Glutamatergic neuron (in vitro differentiated cells): ENCODE measurements around the gene IZUMO3. TPM values are rescaled to one million over a fixed set of nuclear protein-coding genes. Genes with fewer than 3 reads are reported as not detected.

Experiments used
- DNase-seq: peaks from one replicate; pipeline ENCODE4 v3.0.0; 2022
- H3K27ac Mint-ChIP-seq: one replicate; pipeline ENCODE4 v1.8.0; 2020; ENCODE audit warnings: mild to moderate bottlenecking, mixed read lengths, inconsistent platforms; ENCODE audit not compliant: unreplicated experiment
- H3K27me3 Mint-ChIP-seq: one replicate; pipeline ENCODE4 v1.8.0; 2020; ENCODE audit warnings: mild to moderate bottlenecking, moderate library complexity, mixed read lengths, inconsistent platforms; ENCODE audit not compliant: unreplicated experiment
- H3K36me3 Mint-ChIP-seq: one replicate; pipeline ENCODE4 v1.8.0; 2020; ENCODE audit warnings: mild to moderate bottlenecking, mixed read lengths, inconsistent platforms; ENCODE audit not compliant: unreplicated experiment
- H3K4me1 Mint-ChIP-seq: one replicate; pipeline ENCODE4 v1.8.0; 2020; ENCODE audit warnings: mild to moderate bottlenecking, low read depth, mixed read lengths, inconsistent platforms; ENCODE audit not compliant: unreplicated experiment
- H3K4me3 Mint-ChIP-seq: one replicate; pipeline ENCODE4 v1.8.0; 2020; ENCODE audit warnings: mild to moderate bottlenecking, mixed read lengths, inconsistent platforms; ENCODE audit not compliant: unreplicated experiment
- H3K9me3 Mint-ChIP-seq: one replicate; pipeline ENCODE4 v1.8.0; 2020; ENCODE audit warnings: mild to moderate bottlenecking, moderate library complexity, mixed read lengths, inconsistent platforms; ENCODE audit not compliant: unreplicated experiment
- CTCF ChIP-seq: fragments of 200-600 bp; sonication (generic); IDR thresholded peaks from one replicate; pipeline ENCODE4 v1.5.0; 2021; ENCODE audit not compliant: partially characterized antibody, unreplicated experiment
- total RNA-seq: library from RNA; stranded (reverse); fragmentation: NEBNext Ultra II Directional; extraction: Animal tissue kit (Norgen Biotek cat#: 25700); gene quantifications from one replicate; pipeline ENCODE4 v1.2.1, GENCODE V29; 2021; ENCODE audit not compliant: unreplicated experiment

The IZUMO3 gene
- total RNA-seq, 1 donor from 2014 or later: not detected

GRCh38 chr9:24504521-24504920, 41.2 kb downstream of the IZUMO3 start:
- Mint-ChIP-seq H3K4me3 (no peak overlapping the region), H3K36me3 (peaks cover 8% of the 10 kb centered on the region), H3K9me3 (peaks cover 5% of the 10 kb centered on the region), H3K27ac (peak overlapping the region; percentile 95), H3K27me3 (peaks cover 4% of the 10 kb centered on the region), H3K4me1 (peaks cover 44% of the 10 kb centered on the region)
- DNase-seq: peak; percentile 52
- no peak for TF ChIP-seq CTCF

GRCh38 chr9:24502206-24502937, 43.3 kb downstream of the IZUMO3 start:
- Mint-ChIP-seq H3K27me3 (peaks cover 4% of the 10 kb centered on the region), H3K4me1 (peaks cover 58% of the 10 kb centered on the region), H3K9me3 (peaks cover 5% of the 10 kb centered on the region), H3K27ac (peak overlapping the region; percentile 87), H3K4me3 (peak overlapping the region; percentile 6), H3K36me3 (no peaks in the 10 kb centered on the region)
- no peak for DNase-seq
- no peak for TF ChIP-seq CTCF

GRCh38 chr9:24500761-24501160, 44.9 kb downstream of the IZUMO3 start:
- peaks cover 5% of the 10 kb centered on the region for H3K9me3 Mint-ChIP-seq
- peaks cover 56% of the 10 kb centered on the region for H3K4me1 Mint-ChIP-seq
- no peaks in the 10 kb centered on the region for H3K36me3 Mint-ChIP-seq

GRCh38 chr9:24498632-24499031, 47.1 kb downstream of the IZUMO3 start:
- no peaks in the 10 kb centered on the region for H3K36me3 Mint-ChIP-seq
- TF ChIP-seq CTCF: no peak
- no peaks in the 10 kb centered on the region for H3K27me3 Mint-ChIP-seq
- H3K9me3 Mint-ChIP-seq: no peaks in the 10 kb centered on the region
- H3K4me1 Mint-ChIP-seq: peaks cover 42% of the 10 kb centered on the region
- H3K4me3 Mint-ChIP-seq: no peak overlapping the region
- no peak for DNase-seq
- H3K27ac Mint-ChIP-seq: peak overlapping the region; percentile 21

More at GRCh38 chr9:24500761-24501160, 44.9 kb downstream of the IZUMO3 start:
- peaks cover 4% of the 10 kb centered on the region for H3K27me3 Mint-ChIP-seq
- no peak overlapping the region for H3K4me3 Mint-ChIP-seq
- DNase-seq: no peak
- H3K27ac Mint-ChIP-seq: peak overlapping the region; percentile 85
- TF ChIP-seq CTCF: no peak

GRCh38 chr9:24497671-24498070, 48.0 kb downstream of the IZUMO3 start:
- H3K27me3 Mint-ChIP-seq: no peaks in the 10 kb centered on the region
- no peak for DNase-seq
- no peak overlapping the region for H3K4me3 Mint-ChIP-seq
- H3K4me1 Mint-ChIP-seq: peaks cover 36% of the 10 kb centered on the region
- no peak for TF ChIP-seq CTCF
- H3K9me3 Mint-ChIP-seq: no peaks in the 10 kb centered on the region
- no peaks in the 10 kb centered on the region for H3K36me3 Mint-ChIP-seq
- H3K27ac Mint-ChIP-seq: no peak overlapping the region
